ENCODE data around the gene NALCN. TPM values are rescaled to one million over a fixed set of nuclear protein-coding genes. Genes with fewer than 3 reads are reported as not detected.

NALCN gene
- total RNA-seq, 3 donors from 2014 or later, result 0.80 to 12.1 (median 1.6) TPM

DNA sequence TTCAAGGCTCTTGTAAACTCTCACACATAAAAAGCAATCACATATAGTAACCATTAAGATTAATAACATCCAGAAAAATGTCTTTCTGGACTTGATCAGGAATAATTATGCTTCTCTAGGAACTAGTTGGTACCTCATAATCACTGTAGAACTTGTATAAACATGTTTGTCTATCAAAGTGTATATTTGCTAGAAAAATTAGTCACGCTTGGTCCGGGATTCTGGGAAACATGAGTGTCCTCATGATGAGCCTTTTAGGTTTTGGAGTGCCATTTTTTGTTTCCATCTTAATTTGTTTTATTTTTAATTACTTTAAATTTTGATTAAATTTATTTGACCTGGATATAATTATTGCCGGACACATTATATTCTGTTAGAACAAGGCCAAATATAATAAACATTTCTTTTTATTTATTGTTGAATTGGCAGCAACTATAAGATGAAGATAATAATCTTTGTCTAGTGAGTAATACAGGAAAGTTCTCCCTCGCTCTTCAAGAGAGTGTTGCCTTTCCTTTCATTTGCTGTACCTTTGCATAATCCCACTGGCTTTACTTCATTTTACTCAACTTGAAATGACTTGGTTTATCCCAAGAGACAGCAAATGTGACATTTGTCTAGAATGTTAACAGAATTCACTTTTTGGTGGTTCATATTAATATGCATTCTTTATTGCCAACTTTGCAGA lies 207.0 kb downstream of the NALCN start:
- intact Hi-C loops (cut with DNase I; ENCODE audit: low total_unique reads), result no loop called here
- Histone ChIP-seq H3K36me3 (no peaks in the 10 kb centered on the region), H3K27me3 (no peaks in the 10 kb centered on the region), H3K9me3 (no peaks in the 10 kb centered on the region), H3K4me1 (no peaks in the 10 kb centered on the region), H3K27ac (no peak overlapping the region), H3K4me3 (no peak overlapping the region)
- TF ChIP-seq, protein P1, sequence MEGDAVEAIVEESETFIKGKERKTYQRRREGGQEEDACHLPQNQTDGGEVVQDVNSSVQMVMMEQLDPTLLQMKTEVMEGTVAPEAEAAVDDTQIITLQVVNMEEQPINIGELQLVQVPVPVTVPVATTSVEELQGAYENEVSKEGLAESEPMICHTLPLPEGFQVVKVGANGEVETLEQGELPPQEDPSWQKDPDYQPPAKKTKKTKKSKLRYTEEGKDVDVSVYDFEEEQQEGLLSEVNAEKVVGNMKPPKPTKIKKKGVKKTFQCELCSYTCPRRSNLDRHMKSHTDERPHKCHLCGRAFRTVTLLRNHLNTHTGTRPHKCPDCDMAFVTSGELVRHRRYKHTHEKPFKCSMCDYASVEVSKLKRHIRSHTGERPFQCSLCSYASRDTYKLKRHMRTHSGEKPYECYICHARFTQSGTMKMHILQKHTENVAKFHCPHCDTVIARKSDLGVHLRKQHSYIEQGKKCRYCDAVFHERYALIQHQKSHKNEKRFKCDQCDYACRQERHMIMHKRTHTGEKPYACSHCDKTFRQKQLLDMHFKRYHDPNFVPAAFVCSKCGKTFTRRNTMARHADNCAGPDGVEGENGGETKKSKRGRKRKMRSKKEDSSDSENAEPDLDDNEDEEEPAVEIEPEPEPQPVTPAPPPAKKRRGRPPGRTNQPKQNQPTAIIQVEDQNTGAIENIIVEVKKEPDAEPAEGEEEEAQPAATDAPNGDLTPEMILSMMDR (IDR thresholded peaks at IDR 0.05), result no peak
- TF ChIP-seq POLR2A (IDR thresholded peaks at IDR 0.05), result no peak
- TF ChIP-seq POLR2AphosphoS5 (IDR thresholded peaks at IDR 0.05), result no peak
- DNase-seq (ENCODE audit: low spot score in 2 of 2), result no peak

DNA sequence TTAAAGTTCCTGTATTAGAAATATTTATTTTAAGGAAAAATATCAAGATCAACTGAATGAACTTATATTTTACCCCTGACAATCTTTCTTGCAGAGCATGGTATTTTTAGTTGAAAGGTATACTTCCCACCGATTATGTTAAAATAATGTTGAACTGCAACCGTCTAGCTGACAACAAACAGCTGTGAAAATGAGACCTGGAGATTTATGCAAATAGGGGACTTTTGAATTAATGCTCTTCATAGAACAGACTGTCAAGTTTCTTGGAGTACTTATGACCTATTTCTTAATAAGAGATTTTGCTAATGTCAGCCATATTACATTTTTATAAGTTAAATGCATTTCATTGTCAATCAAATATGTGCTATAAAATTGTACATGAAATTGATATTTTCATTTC lies 210.9 kb downstream of the NALCN start:
- H3K4me3 ChIP-seq, result no peak overlapping the region

DNA sequence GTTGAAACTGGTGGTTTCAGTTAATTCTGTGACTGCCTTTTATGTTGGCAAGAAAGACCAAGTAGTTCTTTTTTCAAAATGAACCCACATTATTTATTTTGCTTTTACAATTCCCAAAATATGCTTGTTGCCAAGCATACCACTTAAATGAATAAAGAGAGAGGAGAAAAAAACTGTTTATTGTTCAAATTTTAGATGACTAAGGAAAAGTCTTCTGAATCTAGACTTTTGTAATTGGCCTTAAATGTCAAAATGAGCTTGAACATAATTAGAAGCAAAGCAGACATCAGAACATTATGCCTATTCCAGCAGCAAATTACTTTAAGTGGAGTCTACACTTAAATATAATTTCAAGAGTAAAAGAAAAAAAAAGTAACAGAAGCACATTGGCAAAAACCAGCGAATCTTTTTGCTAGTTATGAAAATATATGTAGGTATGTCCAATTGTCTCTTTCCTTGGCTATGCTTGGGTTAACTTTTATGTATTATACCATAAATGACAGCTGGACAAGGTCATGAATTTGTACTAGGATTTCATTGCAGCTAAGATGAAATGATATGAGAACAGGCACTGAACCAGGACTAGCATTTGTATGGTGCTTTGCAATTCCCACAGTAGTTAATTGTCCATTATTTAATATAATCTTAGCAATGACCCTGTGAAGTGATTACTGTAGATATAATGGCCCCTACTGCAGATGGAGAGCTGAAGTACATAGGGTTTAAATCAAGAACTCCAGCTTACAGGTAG lies 211.9 kb downstream of the NALCN start:
- Histone ChIP-seq H3K36me3 (no peaks in the 10 kb centered on the region), H3K9me3 (no peaks in the 10 kb centered on the region), H3K27me3 (no peaks in the 10 kb centered on the region), H3K27ac (no peak overlapping the region), H3K4me3 (no peak overlapping the region), H3K4me1 (no peaks in the 10 kb centered on the region)
- intact Hi-C loops (cut with DNase I; ENCODE audit: low total_unique reads), result no loop called here
- DNase-seq (ENCODE audit: low spot score in 2 of 2), result no peak
- TF ChIP-seq, protein P1 (IDR thresholded peaks at IDR 0.05), result no peak
- no peak for TF ChIP-seq POLR2A (IDR thresholded peaks at IDR 0.05)

More for the DNA sequence above, 210.9 kb downstream of the NALCN start:
- Histone ChIP-seq H3K36me3 (no peaks in the 10 kb centered on the region), H3K4me1 (no peaks in the 10 kb centered on the region), H3K9me3 (no peaks in the 10 kb centered on the region), H3K27me3 (no peaks in the 10 kb centered on the region), H3K27ac (no peak overlapping the region)
- DNase-seq (ENCODE audit: low spot score in 2 of 2), result no peak
- TF ChIP-seq POLR2A (IDR thresholded peaks at IDR 0.05), result no peak
- TF ChIP-seq POLR2AphosphoS5 (IDR thresholded peaks at IDR 0.05), result no peak
- TF ChIP-seq, protein P1 (IDR thresholded peaks at IDR 0.05), result no peak
- intact Hi-C loops (cut with DNase I; ENCODE audit: low total_unique reads), result no loop called here

DNA sequence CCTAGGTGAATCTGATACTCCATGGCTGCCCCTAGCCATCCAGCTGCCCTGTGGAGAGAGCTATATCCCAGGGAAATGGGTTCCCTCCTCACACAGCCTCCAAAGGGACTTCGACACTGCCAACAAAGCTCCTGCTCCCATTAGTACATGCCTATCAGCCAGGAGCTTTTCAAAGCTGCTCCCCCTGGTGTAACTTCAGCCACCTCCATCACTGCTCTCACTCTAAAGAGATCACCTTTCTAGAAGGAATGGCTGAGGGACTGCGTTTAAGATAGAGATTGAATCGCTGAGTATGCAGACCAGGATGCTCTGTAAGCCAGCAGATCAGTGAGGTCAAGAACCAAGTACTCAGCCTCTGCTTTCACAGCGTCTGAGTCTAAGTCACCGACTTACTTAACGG lies 213.7 kb downstream of the NALCN start:
- intact Hi-C loops (cut with DNase I; ENCODE audit: low total_unique reads), result no loop called here

More for the DNA sequence above, 213.7 kb downstream of the NALCN start:
- H3K36me3 ChIP-seq, result no peaks in the 10 kb centered on the region
- H3K27me3 ChIP-seq, result no peaks in the 10 kb centered on the region
- TF ChIP-seq POLR2A (IDR thresholded peaks at IDR 0.05) (no peak), POLR2AphosphoS5 (IDR thresholded peaks at IDR 0.05) (no peak)
- TF ChIP-seq, protein P1 (IDR thresholded peaks at IDR 0.05), result no peak
- H3K4me3 ChIP-seq, result no peak overlapping the region
- no peak for DNase-seq (ENCODE audit: low spot score in 2 of 2)
- H3K9me3 ChIP-seq, result no peaks in the 10 kb centered on the region
- H3K4me1 ChIP-seq, result no peaks in the 10 kb centered on the region
- no peak overlapping the region for H3K27ac ChIP-seq
